Mammary epithelial cell (primary cell): ENCODE measurements around the gene SAMM50.

Source experiments
- CTCF ChIP-seq, 2 donors: IDR thresholded peaks in 1 of 2; conservative IDR thresholded peaks in 1 of 2; 2 replicates each; pipeline ENCODE4 v1.5.1; 2011 to 2012; ENCODE audit warnings: inconsistent platforms in 2 of 2, low read length in 2 of 2, mild to moderate bottlenecking in 2 of 2, control low read depth in 1 of 2, low read depth in 1 of 2; ENCODE audit not compliant: insufficient read depth in 1 of 2; ENCODE audit errors: extremely low read depth in 1 of 2
- EZH2 ChIP-seq: IDR thresholded peaks from 2 replicates; pipeline ENCODE4 v1.6.1; 2012; ENCODE audit warnings: low read length, inconsistent platforms, borderline replicate concordance

DNA sequence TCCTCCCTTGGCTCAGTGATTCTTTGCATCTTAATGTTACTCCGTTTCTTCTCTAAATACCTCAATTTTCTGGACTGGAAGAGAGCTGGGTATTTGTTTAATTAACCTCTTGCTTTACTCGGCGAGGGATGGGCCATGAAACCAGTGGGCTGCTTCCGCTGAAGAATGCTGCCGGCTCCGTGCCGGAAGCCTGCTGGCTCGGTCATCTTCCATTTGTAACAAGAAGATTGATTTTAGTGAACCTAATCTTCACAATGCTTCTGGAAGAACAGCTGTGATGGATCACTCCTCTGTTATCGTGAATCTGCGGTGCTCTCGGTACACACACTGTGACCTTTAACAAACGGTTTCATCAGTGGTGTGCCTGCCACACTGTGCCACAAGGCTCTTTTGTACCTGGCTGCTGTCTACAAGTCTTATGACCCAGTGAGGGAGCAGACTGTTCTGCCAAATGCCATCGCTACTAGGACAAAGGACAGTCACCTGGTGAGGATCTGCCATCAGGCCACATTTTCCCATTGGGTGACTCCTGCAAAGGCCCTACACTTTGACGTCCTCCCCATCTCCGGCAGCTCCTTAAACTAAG is 43.5 kb downstream of the SAMM50 start:
- TF ChIP-seq CTCF (conservative IDR thresholded peaks at IDR 0.05 in 1 of 2, IDR thresholded peaks at IDR 0.05 in 1 of 2; ENCODE audit: extremely low read depth in 1 of 2, insufficient read depth in 1 of 2, low read depth in 1 of 2, low read length in 2 of 2), result no peak
- no peak for TF ChIP-seq EZH2
